OCI-LY3 (cell line): Measurements from ENCODE around the gene APOA1.

Source experiments
- H2AFZ ChIP-seq: fragments of 200-600, 300-600 bp; shearing (Covaris generic); 2 replicates; pipeline ENCODE4 v1.6.0; 2014; ENCODE audit warnings: antibody characterized with exemption, low read depth, low read length
- H3K27ac ChIP-seq: fragments of 200-600, 300-600 bp; sonication (generic); 2 replicates; pipeline ENCODE4 v1.5.1; 2014; ENCODE audit warnings: mild to moderate bottlenecking, low read length, moderate library complexity, mixed read lengths
- H3K27me3 ChIP-seq: fragments of 200-600, 300-600 bp; sonication (generic); 2 replicates; pipeline ENCODE4 v1.6.1; 2014; ENCODE audit warnings: low read depth, low read length, mixed read lengths
- H3K36me3 ChIP-seq: fragments of 200-600, 300-600 bp; sonication (generic); replicated peaks from 2 replicates; pipeline ENCODE3; 2014; ENCODE audit warnings: low read depth, low read length, mixed read lengths
- H3K4me1 ChIP-seq: fragments of 300-600, 200-600 bp; sonication (generic); 2 replicates; pipeline ENCODE4 v1.6.1; 2014; ENCODE audit warnings: low read length, mixed read lengths
- H3K4me2 ChIP-seq: fragments of 200-600, 300-600 bp; sonication (generic); 2 replicates; pipeline ENCODE4 v1.6.1; 2014; ENCODE audit warnings: low read length, mixed read lengths
- H3K4me3 ChIP-seq: fragments of 300-600, 200-600 bp; sonication (generic); 2 replicates; pipeline ENCODE4 v1.5.1; 2014; ENCODE audit warnings: antibody characterized with exemption, mild to moderate bottlenecking, low read length, moderate library complexity
- H3K79me2 ChIP-seq: fragments of 300-600, 200-600 bp; shearing (Covaris generic); 2 replicates; pipeline ENCODE4 v1.6.1; 2014; ENCODE audit warnings: mild to moderate bottlenecking, low read length, mixed read lengths
- H3K9ac ChIP-seq: fragments of 300-600, 200-600 bp; shearing (Covaris generic); 2 replicates; pipeline ENCODE4 v1.6.0; 2014; ENCODE audit warnings: mild to moderate bottlenecking, low read length, moderate library complexity
- H3K9me3 ChIP-seq: fragments of 200-600, 300-600 bp; shearing (Covaris generic); 2 replicates; pipeline ENCODE4 v1.6.1; 2014; ENCODE audit warnings: low read length, mixed read lengths; ENCODE audit not compliant: insufficient read depth
- H4K20me1 ChIP-seq: fragments of 200-600, 300-600 bp; sonication (generic); 2 replicates; pipeline ENCODE4 v1.6.1; 2016; ENCODE audit warnings: low read length, mixed read lengths; ENCODE audit not compliant: insufficient read depth
- CTCF ChIP-seq: fragments of 200-600, 300-600 bp; sonication (generic); IDR thresholded peaks from 2 replicates; pipeline ENCODE4 v1.5.1; 2014; ENCODE audit warnings: antibody characterized with exemption, low read length, low read depth
- EZH2phosphoT487 ChIP-seq: fragments of 200-600 bp; shearing (Covaris generic); IDR thresholded peaks from 2 replicates; pipeline ENCODE4 v1.6.1; 2018; ENCODE audit warnings: antibody characterized with exemption, mixed run types, low read depth

The APOA1 gene

GRCh38 chr11:116851626-116852025 is 14.2 kb upstream of the APOA1 start:
- Histone ChIP-seq H3K79me2 (no peaks in the 10 kb centered on the region), H2AFZ (no peak overlapping the region), H3K9me3 (no peaks in the 10 kb centered on the region), H3K4me2 (no peak overlapping the region), H3K4me1 (peaks cover 22% of the 10 kb centered on the region), H4K20me1 (no peaks in the 10 kb centered on the region), H3K9ac (no peak overlapping the region), H3K27me3 (no peaks in the 10 kb centered on the region), H3K4me3 (no peak overlapping the region), H3K36me3 (peaks cover 12% of the 10 kb centered on the region), H3K27ac (no peak overlapping the region)
- TF ChIP-seq CTCF, result no peak
- no peak for TF ChIP-seq EZH2phosphoT487

- Histone ChIP-seq H3K36me3 (peaks cover 15% of the 10 kb centered on the region), H3K9me3 (no peaks in the 10 kb centered on the region), H4K20me1 (no peaks in the 10 kb centered on the region), H3K4me2 (no peak overlapping the region), H2AFZ (no peak overlapping the region), H3K4me1 (peaks cover 22% of the 10 kb centered on the region), H3K27ac (no peak overlapping the region), H3K4me3 (no peak overlapping the region), H3K27me3 (no peaks in the 10 kb centered on the region), H3K9ac (no peak overlapping the region), H3K79me2 (no peaks in the 10 kb centered on the region)
- no peak for TF ChIP-seq CTCF
- TF ChIP-seq EZH2phosphoT487, result no peak
These were observed 12.1 kb upstream of the APOA1 start for GRCh38 chr11:116849486-116849885.

DNA sequence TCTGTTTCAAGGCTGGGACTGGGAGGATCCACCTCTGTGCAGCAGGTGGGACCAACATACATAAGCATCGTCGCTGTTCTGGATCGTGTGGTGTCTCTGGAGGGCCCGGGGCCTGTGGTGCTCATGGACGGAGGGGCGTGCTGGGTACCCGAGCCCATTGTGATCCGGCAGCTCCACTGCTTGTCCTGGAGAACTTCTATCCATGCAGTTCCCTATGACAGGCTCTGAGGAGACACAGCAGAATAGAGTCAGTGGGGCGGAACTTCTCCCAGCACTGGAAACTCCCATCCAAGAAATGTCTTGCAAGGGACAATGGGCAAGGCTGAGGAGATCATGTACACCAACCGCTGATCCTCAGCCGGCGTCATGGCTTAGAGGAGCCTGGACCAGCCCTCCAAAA is 11.6 kb upstream of the APOA1 start:
- Histone ChIP-seq H2AFZ (no peak overlapping the region), H3K9me3 (no peaks in the 10 kb centered on the region), H3K79me2 (no peaks in the 10 kb centered on the region), H3K9ac (no peak overlapping the region), H3K4me2 (no peak overlapping the region), H3K4me1 (peaks cover 18% of the 10 kb centered on the region), H3K27me3 (no peaks in the 10 kb centered on the region), H3K27ac (no peak overlapping the region), H4K20me1 (no peaks in the 10 kb centered on the region), H3K4me3 (no peak overlapping the region), H3K36me3 (peaks cover 11% of the 10 kb centered on the region)
- no peak for TF ChIP-seq CTCF
- TF ChIP-seq EZH2phosphoT487, result no peak

- H3K4me2 ChIP-seq, result no peak overlapping the region
- no peaks in the 10 kb centered on the region for H3K9me3 ChIP-seq
- no peaks in the 10 kb centered on the region for H3K27me3 ChIP-seq
- no peak overlapping the region for H3K4me3 ChIP-seq
- peaks cover 15% of the 10 kb centered on the region for H3K36me3 ChIP-seq
- TF ChIP-seq CTCF (no peak), EZH2phosphoT487 (no peak)
- no peak overlapping the region for H2AFZ ChIP-seq
- H4K20me1 ChIP-seq, result no peaks in the 10 kb centered on the region
- H3K4me1 ChIP-seq, result peaks cover 3% of the 10 kb centered on the region
- H3K79me2 ChIP-seq, result no peaks in the 10 kb centered on the region
- no peak overlapping the region for H3K9ac ChIP-seq
- H3K27ac ChIP-seq, result no peak overlapping the region
These were observed 10.2 kb upstream of the APOA1 start for GRCh38 chr11:116847612-116848011.
